ENCODE data around the gene TMEM35A. TPM values are rescaled to one million over a fixed set of nuclear protein-coding genes. Genes with fewer than 3 reads are reported as not detected.
A peak's percentile ranks its signal among the peaks of the same experiment; 100 is the strongest.

TMEM35A gene
- total RNA-seq, 4 donors from 2014 or later: 4.0 to 4.7 TPM; not detected in 2

GRCh38 chrX:101079736-101080270 lies 1.1 kb downstream of the TMEM35A start:
- Histone ChIP-seq H3K27ac (no peak overlapping the region), H3K4me3 (peak overlapping the region in 1 of 2 donors; percentile 35), H3K4me1 (no peaks in the 10 kb centered on the region), H3K36me3 (no peaks in the 10 kb centered on the region), H3K9me3 (no peaks in the 10 kb centered on the region), H3K27me3 (no peaks in the 10 kb centered on the region)
- DNase-seq: no peak
- TF ChIP-seq POLR2A (IDR thresholded peaks at IDR 0.05): no peak
- TF ChIP-seq CTCF (IDR thresholded peaks at IDR 0.05): no peak
- intact Hi-C loops (cut with DNase I; ENCODE audit: low total_unique reads): no loop called here

GRCh38 chrX:101080326-101081124 lies 1.8 kb downstream of the TMEM35A start:
- Histone ChIP-seq H3K4me3 (no peak overlapping the region), H3K27ac (no peak overlapping the region)

GRCh38 chrX:101081231-101081630 lies 2.6 kb downstream of the TMEM35A start:
- H3K27me3 ChIP-seq: no peaks in the 10 kb centered on the region
- no peaks in the 10 kb centered on the region for H3K4me1 ChIP-seq
- DNase-seq: no peak
- no peaks in the 10 kb centered on the region for H3K9me3 ChIP-seq
- H3K36me3 ChIP-seq: no peaks in the 10 kb centered on the region
- intact Hi-C loops (cut with DNase I; ENCODE audit: low total_unique reads): no loop called here
- no peak overlapping the region for H3K4me3 ChIP-seq
- no peak for TF ChIP-seq POLR2A (IDR thresholded peaks at IDR 0.05)
- TF ChIP-seq CTCF (IDR thresholded peaks at IDR 0.05): no peak
- no peak overlapping the region for H3K27ac ChIP-seq

More at GRCh38 chrX:101080326-101081124, 1.8 kb downstream of the TMEM35A start:
- no peaks in the 10 kb centered on the region for H3K27me3 ChIP-seq
- no peak for TF ChIP-seq CTCF (IDR thresholded peaks at IDR 0.05)
- H3K36me3 ChIP-seq: no peaks in the 10 kb centered on the region
- no peak for DNase-seq
- intact Hi-C loops (cut with DNase I; ENCODE audit: low total_unique reads): no loop called here
- H3K9me3 ChIP-seq: no peaks in the 10 kb centered on the region
- no peaks in the 10 kb centered on the region for H3K4me1 ChIP-seq

GRCh38 chrX:101091817-101092216 lies 13.1 kb downstream of the TMEM35A start:
- no peak for DNase-seq
- Histone ChIP-seq H3K9me3 (no peaks in the 10 kb centered on the region), H3K4me1 (no peaks in the 10 kb centered on the region), H3K36me3 (no peaks in the 10 kb centered on the region), H3K27ac (no peak overlapping the region), H3K4me3 (no peak overlapping the region), H3K27me3 (no peaks in the 10 kb centered on the region)
- no peak for TF ChIP-seq CTCF (IDR thresholded peaks at IDR 0.05)
- no peak for TF ChIP-seq POLR2A (IDR thresholded peaks at IDR 0.05)
- intact Hi-C loops (cut with DNase I; ENCODE audit: low total_unique reads): no loop called here

Measured in uterus (tissue), 4 donors.